HG03378 (cell line): ENCODE results near the gene EPHB3.
"Not testable (repeated sequence)": the region's sequence is repeated elsewhere in the genome, so short reads cannot be mapped to it uniquely, and the experiment has no call there.

Experiments
- ATAC-seq: cut with Tn5 transposase; IDR thresholded peaks from one replicate; pipeline ENCODE4 v1.9.1; 2021; ENCODE audit warnings: mild to moderate bottlenecking, moderate library complexity; ENCODE audit not compliant: unreplicated experiment

The EPHB3 gene

GRCh38 chr3:184618811-184619210 lies 57.2 kb downstream of the EPHB3 start:
- no peak for ATAC-seq

- ATAC-seq, result no peak
Measured at GRCh38 chr3:184619369-184619768, 57.8 kb downstream of the EPHB3 start.

DNA sequence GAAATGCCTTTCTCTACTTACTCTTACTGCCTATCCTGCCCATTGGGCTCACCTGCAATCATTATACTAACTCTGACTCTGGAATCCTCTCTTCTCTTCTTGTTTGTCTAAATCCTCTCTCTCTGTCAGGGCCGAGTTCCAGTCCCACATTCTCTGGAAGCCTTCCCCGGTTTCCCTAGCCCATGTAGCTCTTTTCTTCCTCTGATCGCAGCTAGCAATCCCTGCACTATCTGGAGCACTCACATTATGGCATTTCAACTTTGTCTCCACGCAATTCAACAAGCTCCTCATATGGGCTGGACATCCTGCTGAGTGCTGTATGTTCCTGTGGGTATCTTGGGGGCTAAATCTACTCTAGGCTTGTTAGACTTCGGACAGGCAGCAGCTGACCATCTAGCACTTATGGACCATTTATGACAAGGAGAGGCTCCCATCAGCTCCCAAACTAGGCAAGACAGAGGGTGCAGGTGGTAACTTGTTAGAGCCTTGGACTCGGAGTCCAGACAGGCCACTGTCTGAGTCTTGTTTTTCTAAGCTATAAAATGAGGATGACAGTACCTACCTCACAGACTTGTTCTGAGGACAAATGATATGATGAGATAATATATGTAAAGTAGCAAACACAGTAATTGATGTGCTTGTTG lies 58.3 kb downstream of the EPHB3 start:
- no peak for ATAC-seq

DNA sequence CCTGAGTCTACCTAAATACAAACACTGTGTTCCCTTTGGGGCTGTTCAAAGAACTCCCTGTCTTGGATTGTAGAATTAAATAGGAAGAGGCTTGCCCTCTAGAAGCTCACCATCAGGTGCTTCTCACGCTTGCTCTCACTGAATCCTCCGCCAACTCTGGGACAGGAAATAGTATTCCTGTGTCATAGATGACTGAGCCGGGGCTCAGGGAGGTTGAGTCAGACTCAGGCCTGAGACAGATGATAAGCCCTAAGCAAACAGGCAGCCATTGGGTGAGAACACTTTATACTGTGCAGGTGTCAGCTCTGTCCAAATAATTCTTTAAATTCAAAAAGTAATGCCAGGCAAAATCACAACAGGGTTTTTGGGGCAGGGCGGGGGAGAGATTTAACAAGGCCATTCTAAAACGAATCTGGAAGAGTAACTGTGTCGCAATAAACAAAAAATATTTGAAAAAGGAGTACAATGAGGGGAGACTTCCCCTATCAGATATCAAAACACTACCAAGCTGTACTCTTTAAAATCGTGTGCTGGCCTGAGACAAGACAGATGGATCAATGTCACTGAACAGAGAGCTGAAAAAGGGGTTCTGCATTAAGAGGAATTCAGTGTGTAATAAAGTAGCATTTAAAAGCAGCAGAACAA lies 59.0 kb downstream of the EPHB3 start:
- no peak for ATAC-seq

GRCh38 chr3:184622156-184622555 lies 60.6 kb downstream of the EPHB3 start:
- not testable (repeated sequence) for ATAC-seq

DNA sequence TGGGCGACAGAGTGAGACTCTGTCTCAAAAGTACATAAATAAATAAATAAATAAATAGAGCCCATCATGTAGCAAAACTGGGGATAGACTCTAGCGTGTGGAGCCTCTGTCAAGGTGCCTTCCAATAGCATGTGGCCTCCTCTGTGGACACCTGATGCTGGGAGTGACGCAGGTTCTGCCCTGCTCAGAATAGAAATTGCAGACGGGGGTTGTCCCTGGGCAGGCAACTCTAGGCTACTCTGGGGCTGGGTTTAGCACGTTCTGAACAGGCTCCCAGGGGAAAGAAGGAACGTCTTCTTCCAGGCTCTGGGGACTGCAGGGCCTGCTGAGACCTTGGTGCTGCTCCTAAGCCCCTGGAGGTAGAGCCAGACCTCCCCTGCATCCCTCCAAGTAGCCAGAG lies 65.3 kb downstream of the EPHB3 start:
- ATAC-seq, result no peak

- ATAC-seq, result no peak
Measured at GRCh38 chr3:184629555-184630160, 68.1 kb downstream of the EPHB3 start.

DNA sequence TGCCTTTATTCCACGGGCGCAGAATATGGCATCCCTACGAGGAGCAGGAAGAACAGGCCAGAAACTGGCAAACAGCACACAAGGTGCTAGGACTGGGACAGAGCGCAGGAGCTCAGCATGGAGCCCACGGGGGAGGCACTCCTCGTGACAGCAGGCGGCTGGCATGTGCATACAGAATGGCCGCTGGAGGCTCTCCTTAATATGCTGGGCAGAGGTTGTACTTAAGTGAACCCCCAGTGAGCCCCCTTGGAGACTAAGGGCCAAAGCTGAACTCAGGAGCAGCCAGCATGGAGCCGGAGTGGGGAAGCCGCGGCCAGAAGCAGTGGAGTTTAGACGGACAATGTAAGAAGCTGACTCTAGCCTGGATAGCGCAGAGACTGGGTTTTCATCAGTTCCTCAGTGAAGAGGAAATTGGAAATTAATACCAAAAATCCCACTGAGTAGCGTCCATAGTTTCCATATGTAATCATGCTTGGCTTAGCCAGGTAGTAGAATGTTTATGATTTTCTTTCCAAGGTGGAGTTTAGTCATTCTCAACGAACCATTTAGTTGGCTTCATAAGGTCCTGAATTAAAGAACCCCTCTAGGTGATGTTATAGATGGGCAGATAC lies 69.4 kb downstream of the EPHB3 start:
- ATAC-seq, result no peak

GRCh38 chr3:184631472-184631861 lies 69.9 kb downstream of the EPHB3 start:
- ATAC-seq, result no peak
